H1 (cell line): ENCODE measurements around the gene IARS2. TPM values are rescaled to one million over a fixed set of nuclear protein-coding genes. Genes with fewer than 3 reads are reported as not detected.
A peak's percentile ranks its signal among the peaks of the same experiment; 100 is the strongest.

ENCODE experiments used
- CHD1 ChIP-seq: IDR thresholded peaks from 2 replicates; pipeline ENCODE4 v1.6.1; 2012; ENCODE audit warnings: low read depth, low read length, improper control_type of control experiment
- CHD2 ChIP-seq: IDR thresholded peaks from 2 replicates; pipeline ENCODE4 v1.6.1; 2012; ENCODE audit warnings: low read length, improper control_type of control experiment
- EGR1 ChIP-seq: IDR thresholded peaks from 2 replicates; pipeline ENCODE4 v1.6.1; 2011; ENCODE audit warnings: low read depth, low read length, borderline replicate concordance
- FOSL1 ChIP-seq: IDR thresholded peaks from 2 replicates; pipeline ENCODE4 v1.6.1; 2011; ENCODE audit warnings: mild to moderate bottlenecking, low read depth, low read length, moderate library complexity; ENCODE audit not compliant: insufficient read depth
- GABPA ChIP-seq: IDR thresholded peaks from 2 replicates; pipeline ENCODE4 v1.6.1; 2011; ENCODE audit warnings: mild to moderate bottlenecking, low read length, moderate library complexity, borderline replicate concordance; ENCODE audit not compliant: insufficient read depth
- MAX ChIP-seq: IDR thresholded peaks from 2 replicates; pipeline ENCODE4 v1.6.1; 2012; ENCODE audit warnings: inconsistent platforms
- NRF1 ChIP-seq: IDR thresholded peaks from 2 replicates; pipeline ENCODE4 v1.6.1; 2011; ENCODE audit warnings: mild to moderate bottlenecking, low read depth, low read length, improper control_type of control experiment
- SP1 ChIP-seq: IDR thresholded peaks from 2 replicates; pipeline ENCODE4 v1.6.1; 2011; ENCODE audit warnings: low read depth, low read length
- SRF ChIP-seq: IDR thresholded peaks from 2 replicates; pipeline ENCODE4 v1.6.1; 2011; ENCODE audit warnings: mild to moderate bottlenecking, low read depth, low read length, moderate library complexity
- polyA plus RNA-seq, 7 experiments: library from polyadenylated mRNA; depleted of rRNA in 3 of 7; stranded (reverse) in 5 of 7; unstranded in 2 of 7; fragments of >200 nt in 5 of 7; fragments of 200-250 nt in 2 of 7; gene quantifications; 1 replicate in 5 of 7; 2 replicates in 1 of 7; 4 replicates in 1 of 7; pipeline versions ENCODE4 v1.2.1 to v1.2.3, GENCODE V29; 2011 to 2013; ENCODE audit warnings: missing spikeins in 2 of 7, mixed read lengths in 2 of 7
- total RNA-seq: library from RNA; stranded (reverse); fragmentation: NEBNext Ultra II Directional; extraction: Animal tissue kit (Norgen Biotek cat#: 25700); gene quantifications from 2 replicates; pipeline ENCODE4 v1.2.1, GENCODE V29; 2021
- TF ChIP-seq, protein P1 (sequence below): fragments of 300-600 bp; sonication (generic); IDR thresholded peaks from 2 replicates; pipeline ENCODE4 v1.7.1; 2012; ENCODE audit warnings: low read length, moderate library complexity, mild to moderate bottlenecking, inconsistent platforms; ENCODE audit not compliant: insufficient replicate concordance

Gene IARS2
- total and polyA plus RNA-seq, 2 of the 8 experiments (the other 6 are each of a cell fraction or from before 2014, with no cell fraction given) = 15.0 to 69.8 TPM

GRCh38 chr1:220093361-220094015, 444 bp upstream of the IARS2 start (continued):
- TF ChIP-seq, protein P1, sequence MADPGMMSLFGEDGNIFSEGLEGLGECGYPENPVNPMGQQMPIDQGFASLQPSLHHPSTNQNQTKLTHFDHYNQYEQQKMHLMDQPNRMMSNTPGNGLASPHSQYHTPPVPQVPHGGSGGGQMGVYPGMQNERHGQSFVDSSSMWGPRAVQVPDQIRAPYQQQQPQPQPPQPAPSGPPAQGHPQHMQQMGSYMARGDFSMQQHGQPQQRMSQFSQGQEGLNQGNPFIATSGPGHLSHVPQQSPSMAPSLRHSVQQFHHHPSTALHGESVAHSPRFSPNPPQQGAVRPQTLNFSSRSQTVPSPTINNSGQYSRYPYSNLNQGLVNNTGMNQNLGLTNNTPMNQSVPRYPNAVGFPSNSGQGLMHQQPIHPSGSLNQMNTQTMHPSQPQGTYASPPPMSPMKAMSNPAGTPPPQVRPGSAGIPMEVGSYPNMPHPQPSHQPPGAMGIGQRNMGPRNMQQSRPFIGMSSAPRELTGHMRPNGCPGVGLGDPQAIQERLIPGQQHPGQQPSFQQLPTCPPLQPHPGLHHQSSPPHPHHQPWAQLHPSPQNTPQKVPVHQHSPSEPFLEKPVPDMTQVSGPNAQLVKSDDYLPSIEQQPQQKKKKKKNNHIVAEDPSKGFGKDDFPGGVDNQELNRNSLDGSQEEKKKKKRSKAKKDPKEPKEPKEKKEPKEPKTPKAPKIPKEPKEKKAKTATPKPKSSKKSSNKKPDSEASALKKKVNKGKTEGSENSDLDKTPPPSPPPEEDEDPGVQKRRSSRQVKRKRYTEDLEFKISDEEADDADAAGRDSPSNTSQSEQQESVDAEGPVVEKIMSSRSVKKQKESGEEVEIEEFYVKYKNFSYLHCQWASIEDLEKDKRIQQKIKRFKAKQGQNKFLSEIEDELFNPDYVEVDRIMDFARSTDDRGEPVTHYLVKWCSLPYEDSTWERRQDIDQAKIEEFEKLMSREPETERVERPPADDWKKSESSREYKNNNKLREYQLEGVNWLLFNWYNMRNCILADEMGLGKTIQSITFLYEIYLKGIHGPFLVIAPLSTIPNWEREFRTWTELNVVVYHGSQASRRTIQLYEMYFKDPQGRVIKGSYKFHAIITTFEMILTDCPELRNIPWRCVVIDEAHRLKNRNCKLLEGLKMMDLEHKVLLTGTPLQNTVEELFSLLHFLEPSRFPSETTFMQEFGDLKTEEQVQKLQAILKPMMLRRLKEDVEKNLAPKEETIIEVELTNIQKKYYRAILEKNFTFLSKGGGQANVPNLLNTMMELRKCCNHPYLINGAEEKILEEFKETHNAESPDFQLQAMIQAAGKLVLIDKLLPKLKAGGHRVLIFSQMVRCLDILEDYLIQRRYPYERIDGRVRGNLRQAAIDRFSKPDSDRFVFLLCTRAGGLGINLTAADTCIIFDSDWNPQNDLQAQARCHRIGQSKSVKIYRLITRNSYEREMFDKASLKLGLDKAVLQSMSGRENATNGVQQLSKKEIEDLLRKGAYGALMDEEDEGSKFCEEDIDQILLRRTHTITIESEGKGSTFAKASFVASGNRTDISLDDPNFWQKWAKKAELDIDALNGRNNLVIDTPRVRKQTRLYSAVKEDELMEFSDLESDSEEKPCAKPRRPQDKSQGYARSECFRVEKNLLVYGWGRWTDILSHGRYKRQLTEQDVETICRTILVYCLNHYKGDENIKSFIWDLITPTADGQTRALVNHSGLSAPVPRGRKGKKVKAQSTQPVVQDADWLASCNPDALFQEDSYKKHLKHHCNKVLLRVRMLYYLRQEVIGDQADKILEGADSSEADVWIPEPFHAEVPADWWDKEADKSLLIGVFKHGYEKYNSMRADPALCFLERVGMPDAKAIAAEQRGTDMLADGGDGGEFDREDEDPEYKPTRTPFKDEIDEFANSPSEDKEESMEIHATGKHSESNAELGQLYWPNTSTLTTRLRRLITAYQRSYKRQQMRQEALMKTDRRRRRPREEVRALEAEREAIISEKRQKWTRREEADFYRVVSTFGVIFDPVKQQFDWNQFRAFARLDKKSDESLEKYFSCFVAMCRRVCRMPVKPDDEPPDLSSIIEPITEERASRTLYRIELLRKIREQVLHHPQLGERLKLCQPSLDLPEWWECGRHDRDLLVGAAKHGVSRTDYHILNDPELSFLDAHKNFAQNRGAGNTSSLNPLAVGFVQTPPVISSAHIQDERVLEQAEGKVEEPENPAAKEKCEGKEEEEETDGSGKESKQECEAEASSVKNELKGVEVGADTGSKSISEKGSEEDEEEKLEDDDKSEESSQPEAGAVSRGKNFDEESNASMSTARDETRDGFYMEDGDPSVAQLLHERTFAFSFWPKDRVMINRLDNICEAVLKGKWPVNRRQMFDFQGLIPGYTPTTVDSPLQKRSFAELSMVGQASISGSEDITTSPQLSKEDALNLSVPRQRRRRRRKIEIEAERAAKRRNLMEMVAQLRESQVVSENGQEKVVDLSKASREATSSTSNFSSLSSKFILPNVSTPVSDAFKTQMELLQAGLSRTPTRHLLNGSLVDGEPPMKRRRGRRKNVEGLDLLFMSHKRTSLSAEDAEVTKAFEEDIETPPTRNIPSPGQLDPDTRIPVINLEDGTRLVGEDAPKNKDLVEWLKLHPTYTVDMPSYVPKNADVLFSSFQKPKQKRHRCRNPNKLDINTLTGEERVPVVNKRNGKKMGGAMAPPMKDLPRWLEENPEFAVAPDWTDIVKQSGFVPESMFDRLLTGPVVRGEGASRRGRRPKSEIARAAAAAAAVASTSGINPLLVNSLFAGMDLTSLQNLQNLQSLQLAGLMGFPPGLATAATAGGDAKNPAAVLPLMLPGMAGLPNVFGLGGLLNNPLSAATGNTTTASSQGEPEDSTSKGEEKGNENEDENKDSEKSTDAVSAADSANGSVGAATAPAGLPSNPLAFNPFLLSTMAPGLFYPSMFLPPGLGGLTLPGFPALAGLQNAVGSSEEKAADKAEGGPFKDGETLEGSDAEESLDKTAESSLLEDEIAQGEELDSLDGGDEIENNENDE = no peak
- TF ChIP-seq CHD1 (no peak), EGR1 (0 out of 2 replicates have a peak, but pooled peaks have one; percentile 13), MAX (no peak), GABPA (no peak), CHD2 (peak; percentile 29; the same call in 1 of the 2 replicates), SP1 (peak; percentile 94), FOSL1 (no peak), NRF1 (no peak), SRF (no peak)
